HCT116 (cell line): ENCODE results near the gene SLC25A51. TPM values are rescaled to one million over a fixed set of nuclear protein-coding genes. Genes with fewer than 3 reads are reported as not detected.

Experiments
- ATAC-seq: fragments of 200-7000 bp; cut with Tn5 transposase; 2 replicates; pipeline ENCODE4 v1.9.1; 2020; ENCODE audit warnings: mild to moderate bottlenecking, moderate library complexity
- BruUV-seq: library from RNA; stranded (reverse); fragments of 400-500 nt; replicated peaks from 2 replicates; lab custom pipeline; 2021; lab: Mats Ljungman, UMichigan
- CTCF ChIA-PET: fragments of 300-600 bp; sonication (Branson Sonifier 250); formaldehyde crosslinking; loops from one replicate; lab custom pipeline; 2021; ENCODE audit warnings: antibody characterized with exemption; lab: Charles Lee
- POLR2A ChIA-PET: fragments of 300-600, 350-600 bp; sonication (Branson Sonifier 250); formaldehyde crosslinking; loops from one replicate; lab custom pipeline; 2021; ENCODE audit warnings: antibody characterized with exemption; lab: Charles Lee
- RAD21 ChIA-PET, 2 experiments: fragments of 300-600 bp; sonication (Branson Sonifier 250); formaldehyde crosslinking; loops; one replicate each; lab custom pipeline; 2023; ENCODE audit warnings: low total read pairs in 2 of 2; ENCODE audit not compliant: uncharacterized antibody in 2 of 2, unreplicated experiment in 2 of 2, low non-redundant PET in 1 of 2; lab: Charles Lee
- DNase-seq: peaks from one replicate; pipeline ENCODE4 v3.0.0-alpha.2; 2010; ENCODE audit warnings: low read depth, low spot score
- H2AFZ ChIP-seq: fragments of 200-600 bp; shearing (Covaris generic), sonication (generic); 2 replicates; pipeline ENCODE4 v1.6.1; 2017; ENCODE audit warnings: low read depth, mixed run types, mixed read lengths, antibody characterized with exemption, low read length; ENCODE audit not compliant: poor library complexity, severe bottlenecking
- H3K27ac ChIP-seq: 2 replicates; pipeline ENCODE4 v1.5.1; 2012; ENCODE audit warnings: low read depth, low read length
- H3K27me3 ChIP-seq: fragments of 200-600 bp; sonication (generic); 2 replicates; pipeline ENCODE4 v1.6.1; 2016; ENCODE audit warnings: mixed run types, low read length, mixed read lengths; ENCODE audit not compliant: insufficient read depth
- H3K36me3 ChIP-seq, 2 experiments: fragments of 200-500 bp in 1 of 2; fragments of 200-600 bp in 1 of 2; sonication (Bioruptor generic) in 1 of 2; sonication (generic) in 1 of 2; 2 replicates each; pipeline versions ENCODE4 v1.5.1 to v1.6.1; 2014 to 2016; ENCODE audit warnings: low read length in 2 of 2, inconsistent platforms in 1 of 2, mixed read lengths in 1 of 2, mixed run types in 1 of 2; ENCODE audit not compliant: insufficient read depth in 2 of 2, control insufficient read depth in 1 of 2
- H3K4me1 ChIP-seq, 2 experiments: fragments of 200-600 bp in 1 of 2; sonication (generic) in 1 of 2; 2 replicates each; pipeline versions ENCODE4 v1.5.1 to v1.6.1; 2012 to 2017; ENCODE audit warnings: low read length in 2 of 2, inconsistent platforms in 1 of 2, mild to moderate bottlenecking in 1 of 2, mixed read lengths in 1 of 2, mixed run types in 1 of 2, moderate library complexity in 1 of 2; ENCODE audit not compliant: insufficient read depth in 2 of 2, control insufficient read depth in 1 of 2
- H3K4me2 ChIP-seq: fragments of 200-600 bp; sonication (generic); 2 replicates; pipeline ENCODE4 v1.6.1; 2017; ENCODE audit warnings: mixed run types, low read length, mixed read lengths
- H3K4me3 ChIP-seq, 2 experiments: fragments of 200-600 bp in 1 of 2; sonication (generic) in 1 of 2; replicated peaks in 1 of 2; 2 replicates each; pipeline ENCODE4 v1.5.1; 2011 to 2016; ENCODE audit warnings: low read length in 2 of 2, control low read depth in 1 of 2, low read depth in 1 of 2, mild to moderate bottlenecking in 1 of 2, mixed read lengths in 1 of 2, mixed run types in 1 of 2
- H3K79me2 ChIP-seq: fragments of 200-600 bp; sonication (generic); 2 replicates; pipeline ENCODE4 v1.6.1; 2017; ENCODE audit warnings: mild to moderate bottlenecking, mixed run types, low read length, moderate library complexity, mixed read lengths; ENCODE audit not compliant: insufficient read depth
- H3K9ac ChIP-seq: fragments of 200-600 bp; sonication (generic); 2 replicates; pipeline ENCODE4 v1.6.1; 2016; ENCODE audit warnings: low read length, mixed read lengths
- H3K9me2 ChIP-seq: fragments of 200-600 bp; sonication (generic), shearing (Covaris generic); 2 replicates; pipeline ENCODE4 v1.6.1; 2017; ENCODE audit warnings: mixed run types, mild to moderate bottlenecking, moderate library complexity; ENCODE audit not compliant: insufficient read depth
- H3K9me3 ChIP-seq, 2 experiments: fragments of 200-500 bp in 1 of 2; fragments of 200-600 bp in 1 of 2; sonication (Bioruptor generic) in 1 of 2; sonication (generic) in 1 of 2; 2 replicates each; pipeline ENCODE4 v1.6.1; 2014 to 2017; ENCODE audit warnings: low read length in 2 of 2, mixed read lengths in 2 of 2, inconsistent platforms in 1 of 2, low read depth in 1 of 2, mild to moderate bottlenecking in 1 of 2, mixed run types in 1 of 2, moderate library complexity in 1 of 2; ENCODE audit not compliant: control insufficient read depth in 1 of 2, insufficient read depth in 1 of 2
- H4K20me1 ChIP-seq: fragments of 200-600 bp; sonication (generic), shearing (Covaris generic); 2 replicates; pipeline ENCODE4 v1.6.1; 2017; ENCODE audit warnings: mixed run types, mild to moderate bottlenecking, moderate library complexity; ENCODE audit not compliant: insufficient read depth
- ATF3 ChIP-seq: IDR thresholded peaks from 2 replicates; pipeline ENCODE4 v1.6.1; 2012
- CBX3 ChIP-seq: IDR thresholded peaks from 2 replicates; pipeline ENCODE4 v1.6.1; 2012; ENCODE audit warnings: low read depth
- CTCF ChIP-seq, 3 experiments: fragments of 200-600 bp in 1 of 3; sonication (generic) in 1 of 3; IDR thresholded peaks in 2 of 3; conservative IDR thresholded peaks in 1 of 3; 2 replicates each; pipeline ENCODE4 v1.5.1; 2012 to 2017; ENCODE audit warnings: low read depth in 2 of 3, low read length in 2 of 3, antibody characterized with exemption in 1 of 3, borderline replicate concordance in 1 of 3, control low read depth in 1 of 3, mild to moderate bottlenecking in 1 of 3, mixed read lengths in 1 of 3, mixed run types in 1 of 3, moderate library complexity in 1 of 3; ENCODE audit not compliant: insufficient read depth in 1 of 3
- EGR1 ChIP-seq: IDR thresholded peaks from 2 replicates; pipeline ENCODE4 v1.6.1; 2012; ENCODE audit warnings: low read depth
- ELF1 ChIP-seq: IDR thresholded peaks from 2 replicates; pipeline ENCODE4 v1.6.1; 2012; ENCODE audit warnings: low read depth, borderline replicate concordance
- FOSL1 ChIP-seq: IDR thresholded peaks from 2 replicates; pipeline ENCODE4 v1.6.1; 2012; ENCODE audit warnings: low read depth
- JUND ChIP-seq: IDR thresholded peaks from 2 replicates; pipeline ENCODE4 v1.6.1; 2012
- POLR2A ChIP-seq: IDR thresholded peaks from 2 replicates; pipeline ENCODE4 v1.7.0; 2011; ENCODE audit warnings: borderline replicate concordance; ENCODE audit not compliant: insufficient read depth, insufficient read length; ENCODE audit errors: extremely low read depth
- POLR2AphosphoS5 ChIP-seq: IDR thresholded peaks from 2 replicates; pipeline ENCODE4 v1.6.1; 2011; ENCODE audit warnings: mild to moderate bottlenecking, low read depth, low read length, moderate library complexity
- RAD21 ChIP-seq: IDR thresholded peaks from 2 replicates; pipeline ENCODE4 v1.6.1; 2012; ENCODE audit warnings: low read depth, mild to moderate bottlenecking
- REST ChIP-seq: IDR thresholded peaks from 2 replicates; pipeline ENCODE4 v1.6.1; 2012; ENCODE audit warnings: low read depth
- SP1 ChIP-seq: IDR thresholded peaks from 2 replicates; pipeline ENCODE4 v1.6.1; 2012; ENCODE audit warnings: low read depth
- SRF ChIP-seq: IDR thresholded peaks from 2 replicates; pipeline ENCODE4 v1.6.1; 2012; ENCODE audit warnings: low read depth
- TCF7L2 ChIP-seq: IDR thresholded peaks from 2 replicates; pipeline ENCODE4 v1.7.0; 2011; ENCODE audit warnings: borderline replicate concordance, inconsistent platforms; ENCODE audit not compliant: insufficient read depth, insufficient read length; ENCODE audit errors: extremely low read depth
- YY1 ChIP-seq: IDR thresholded peaks from 2 replicates; pipeline ENCODE4 v1.6.1; 2011; ENCODE audit warnings: low read length, low read depth, moderate library complexity, mild to moderate bottlenecking; ENCODE audit not compliant: insufficient replicate concordance; ENCODE audit errors: extremely low read depth
- ZBTB33 ChIP-seq: IDR thresholded peaks from 2 replicates; pipeline ENCODE4 v1.6.1; 2011; ENCODE audit warnings: mild to moderate bottlenecking, low read length, moderate library complexity; ENCODE audit not compliant: insufficient replicate concordance; ENCODE audit errors: extremely low read depth
- ZFX ChIP-seq: fragments of 450-650 bp; IDR thresholded peaks from 2 replicates; pipeline ENCODE4 v1.6.1; 2017
- ZNF274 ChIP-seq: fragments of 200-500 bp; sonication (Bioruptor generic); IDR thresholded peaks from 2 replicates; pipeline ENCODE4 v1.6.1; 2014; ENCODE audit warnings: mild to moderate bottlenecking, low read depth, low read length, inconsistent platforms
- intact Hi-C: fragments of 100-400 bp; cut with micrococcal nuclease; formaldehyde crosslinking; loops from 2 replicates; pipeline ENCODE4 v1.10.0; 2022
- total RNA-seq: library from RNA; stranded (reverse); gene quantifications from one replicate; pipeline ENCODE4 v1.2.1, GENCODE V29; 2021; ENCODE audit not compliant: unreplicated experiment

Gene SLC25A51
- total RNA-seq, 1 experiment from 2014 or later, result 27.3 TPM

- H3K4me1 ChIP-seq, result peaks cover 4 to 10% of the 10 kb centered on the region in 2 experiments; a peak in 2 of 4 replicates
- intact Hi-C loops, result no loop called here
These were observed 4.8 kb upstream of the SLC25A51 start for GRCh38 chr9:37908698-37909186.

More at GRCh38 chr9:37908698-37909186, 4.8 kb upstream of the SLC25A51 start:
- Histone ChIP-seq H3K9me2 (no peaks in the 10 kb centered on the region), H3K27me3 (no peaks in the 10 kb centered on the region), H3K79me2 (no peaks in the 10 kb centered on the region; the same call in 1 of the 2 replicates), H3K27ac (no peak overlapping the region), H3K4me2 (no peak overlapping the region), H3K9me3 (no peaks in the 10 kb centered on the region), H3K36me3 (no peaks in the 10 kb centered on the region), H2AFZ (no peak overlapping the region), H4K20me1 (no peaks in the 10 kb centered on the region), H3K9ac (no peak overlapping the region), H3K4me3 (no peak overlapping the region)
- no peak for TF ChIP-seq FOSL1
- no peak for TF ChIP-seq YY1
- TF ChIP-seq ELF1, result no peak
- TF ChIP-seq POLR2AphosphoS5, result no peak
- TF ChIP-seq CTCF (IDR thresholded peaks at IDR 0.05 in 2 of 3, conservative IDR thresholded peaks at IDR 0.05 in 1 of 3; ENCODE audit: borderline replicate concordance in 1 of 3, insufficient read depth in 1 of 3, low read depth in 2 of 3, low read length in 2 of 3), result no peak
- no peak for TF ChIP-seq TCF7L2
- no peak for TF ChIP-seq ATF3
- no peak for TF ChIP-seq RAD21
- TF ChIP-seq POLR2A, result no peak
- TF ChIP-seq SP1, result no peak
- no peak for TF ChIP-seq ZBTB33
- TF ChIP-seq CBX3, result no peak
- TF ChIP-seq ZNF274, result no peak
- TF ChIP-seq JUND, result no peak
- no peak for TF ChIP-seq EGR1
- TF ChIP-seq SRF, result no peak
- no peak for TF ChIP-seq ZFX
- TF ChIP-seq REST, result no peak
- POLR2A ChIA-PET, result interaction anchor here (0.6 kb wide), 1 partner anchor 8 kb away, joined by 3 read pairs; no protein-coding TSS in a partner anchor
- ATAC-seq, result no peak
- CTCF ChIA-PET, result no interaction called here
- BruUV-seq, result no TSS peak
- RAD21 ChIA-PET, result no interaction called here
- no peak for DNase-seq
